KMS-11 (cell line): Measurements from ENCODE around the gene GOLT1A.

Source experiments
- H2AFZ ChIP-seq: fragments of 200-600 bp; sonication (generic); 2 replicates; pipeline ENCODE4 v1.6.1; 2016; ENCODE audit warnings: antibody characterized with exemption, mixed run types, low read depth
- H3K27ac ChIP-seq: fragments of 200-600 bp; sonication (generic); 2 replicates; pipeline ENCODE4 v1.6.1; 2016; ENCODE audit warnings: mild to moderate bottlenecking, mixed run types
- H3K27me3 ChIP-seq: fragments of 200-600 bp; sonication (generic); 2 replicates; pipeline ENCODE4 v1.6.1; 2017; ENCODE audit warnings: mild to moderate bottlenecking, low read depth, mixed run types, moderate library complexity; ENCODE audit not compliant: insufficient read depth
- H3K36me3 ChIP-seq: fragments of 200-600 bp; sonication (generic); 2 replicates; pipeline ENCODE4 v1.6.1; 2017; ENCODE audit warnings: mild to moderate bottlenecking, mixed run types; ENCODE audit not compliant: insufficient read depth
- H3K4me1 ChIP-seq: fragments of 200-600 bp; sonication (generic); 2 replicates; pipeline ENCODE4 v1.6.1; 2016; ENCODE audit warnings: mild to moderate bottlenecking, low read depth, mixed run types; ENCODE audit not compliant: poor library complexity, severe bottlenecking
- H3K4me2 ChIP-seq: fragments of 200-600 bp; sonication (generic); 2 replicates; pipeline ENCODE4 v1.7.0; 2016; ENCODE audit warnings: mild to moderate bottlenecking, mixed run types
- H3K4me3 ChIP-seq: fragments of 200-600 bp; sonication (generic); IDR thresholded peaks from 2 replicates; pipeline ENCODE4 v1.6.1; 2017; ENCODE audit warnings: low read depth, low read length, mixed read lengths; ENCODE audit not compliant: insufficient read depth
- H3K79me2 ChIP-seq: fragments of 200-600 bp; sonication (generic); 2 replicates; pipeline ENCODE4 v1.6.1; 2016; ENCODE audit warnings: low read depth, mixed run types; ENCODE audit not compliant: insufficient read depth
- H3K9ac ChIP-seq: fragments of 200-600 bp; sonication (generic); 2 replicates; pipeline ENCODE4 v1.6.1; 2016; ENCODE audit warnings: mild to moderate bottlenecking, mixed run types
- H4K20me1 ChIP-seq: fragments of 200-600 bp; sonication (generic); 2 replicates; pipeline ENCODE4 v1.6.1; 2016; ENCODE audit warnings: mild to moderate bottlenecking, mixed run types; ENCODE audit not compliant: insufficient read depth
- CTCF ChIP-seq: fragments of 200-600 bp; sonication (generic); conservative IDR thresholded peaks from 2 replicates; pipeline ENCODE4 v1.6.1; 2017; ENCODE audit warnings: low read depth, mild to moderate bottlenecking, antibody characterized with exemption, low read length, moderate library complexity, mixed read lengths

The GOLT1A gene

GRCh38 chr1:204258213-204259115 lies 44.7 kb upstream of the GOLT1A start:
- H2AFZ ChIP-seq: no peak overlapping the region
- no peaks in the 10 kb centered on the region for H4K20me1 ChIP-seq
- TF ChIP-seq CTCF: peak; percentile 46; the same call in 1 of the 2 replicates

GRCh38 chr1:204257446-204257845 lies 43.7 kb upstream of the GOLT1A start:
- Histone ChIP-seq H4K20me1 (no peaks in the 10 kb centered on the region), H3K27ac (no peak overlapping the region), H3K79me2 (no peaks in the 10 kb centered on the region), H3K9ac (no peak overlapping the region), H2AFZ (no peak overlapping the region), H3K36me3 (no peaks in the 10 kb centered on the region), H3K4me2 (no peak overlapping the region), H3K4me1 (no peaks in the 10 kb centered on the region), H3K4me3 (no peak overlapping the region), H3K27me3 (peaks cover 15% of the 10 kb centered on the region)
- no peak for TF ChIP-seq CTCF

More at GRCh38 chr1:204258213-204259115, 44.7 kb upstream of the GOLT1A start:
- no peak overlapping the region for H3K4me2 ChIP-seq
- peaks cover 17% of the 10 kb centered on the region for H3K27me3 ChIP-seq
- no peak overlapping the region for H3K9ac ChIP-seq
- no peaks in the 10 kb centered on the region for H3K36me3 ChIP-seq
- no peaks in the 10 kb centered on the region for H3K79me2 ChIP-seq
- no peak overlapping the region for H3K27ac ChIP-seq
- H3K4me3 ChIP-seq: no peak overlapping the region
- H3K4me1 ChIP-seq: no peaks in the 10 kb centered on the region

GRCh38 chr1:204256531-204256930 lies 42.7 kb upstream of the GOLT1A start:
- Histone ChIP-seq H3K4me2 (no peak overlapping the region), H2AFZ (no peak overlapping the region), H3K36me3 (no peaks in the 10 kb centered on the region), H3K9ac (no peak overlapping the region), H3K4me3 (no peak overlapping the region), H4K20me1 (no peaks in the 10 kb centered on the region), H3K27ac (no peak overlapping the region), H3K4me1 (no peaks in the 10 kb centered on the region), H3K79me2 (no peaks in the 10 kb centered on the region), H3K27me3 (peaks cover 13% of the 10 kb centered on the region)
- TF ChIP-seq CTCF: no peak

GRCh38 chr1:204255966-204256365 lies 42.2 kb upstream of the GOLT1A start:
- H3K4me2 ChIP-seq: no peak overlapping the region
- no peak overlapping the region for H3K27ac ChIP-seq
- H3K4me1 ChIP-seq: no peaks in the 10 kb centered on the region
- TF ChIP-seq CTCF: no peak
- no peak overlapping the region for H3K9ac ChIP-seq
- no peaks in the 10 kb centered on the region for H4K20me1 ChIP-seq
- no peaks in the 10 kb centered on the region for H3K36me3 ChIP-seq
- H3K27me3 ChIP-seq: peaks cover 19% of the 10 kb centered on the region
- no peak overlapping the region for H2AFZ ChIP-seq
- no peak overlapping the region for H3K4me3 ChIP-seq
- H3K79me2 ChIP-seq: no peaks in the 10 kb centered on the region
